GM23338 (cell line): ENCODE results near the gene NPEPPS. TPM values are rescaled to one million over a fixed set of nuclear protein-coding genes. Genes with fewer than 3 reads are reported as not detected.

Source experiments
- ATAC-seq: fragments of 200-7000 bp; cut with Tn5 transposase; 3 replicates; pipeline ENCODE4 v1.9.1; 2020
- DNase-seq: peaks from one replicate; pipeline ENCODE4 v3.0.0-alpha.2; 2015; ENCODE audit warnings: low spot score
- H2AFZ ChIP-seq: fragments of 200-600 bp; sonication (generic); 2 replicates; pipeline ENCODE4 v1.8.0; 2016; ENCODE audit warnings: antibody characterized with exemption, mild to moderate bottlenecking, moderate library complexity
- H3F3A ChIP-seq: fragments of 200-600 bp; sonication (generic); replicated peaks from 2 replicates; pipeline ENCODE4 v1.8.0; 2017; ENCODE audit warnings: antibody characterized with exemption, mixed run types, low read depth
- H3K27ac ChIP-seq: fragments of 200-600 bp; sonication (generic); 2 replicates; pipeline ENCODE4 v1.6.1; 2016; ENCODE audit warnings: low read depth
- H3K27me3 ChIP-seq: fragments of 200-600 bp; sonication (generic); 2 replicates; pipeline ENCODE4 v1.8.0; 2016; ENCODE audit warnings: mild to moderate bottlenecking, mixed run types, moderate library complexity; ENCODE audit not compliant: insufficient read depth
- H3K36me3 ChIP-seq: fragments of 200-600 bp; sonication (generic); 2 replicates; pipeline ENCODE4 v1.8.0; 2016; ENCODE audit warnings: mild to moderate bottlenecking; ENCODE audit not compliant: insufficient read depth
- H3K4me1 ChIP-seq: fragments of 200-600 bp; sonication (generic); 2 replicates; pipeline ENCODE4 v1.8.0; 2016; ENCODE audit warnings: mild to moderate bottlenecking, moderate library complexity; ENCODE audit not compliant: insufficient read depth
- H3K4me2 ChIP-seq: fragments of 200-600 bp; sonication (generic); 2 replicates; pipeline ENCODE4 v1.7.1; 2017; ENCODE audit warnings: mixed run types
- H3K4me3 ChIP-seq: fragments of 200-600 bp; sonication (generic); 2 replicates; pipeline ENCODE4 v1.6.1; 2016; ENCODE audit warnings: mixed run types
- H3K79me2 ChIP-seq: fragments of 200-600 bp; sonication (generic); replicated peaks from 2 replicates; pipeline ENCODE4 v1.8.0; 2017; ENCODE audit warnings: mild to moderate bottlenecking; ENCODE audit not compliant: insufficient read depth
- H3K9me2 ChIP-seq: fragments of 200-600 bp; sonication (generic); 2 replicates; pipeline ENCODE4 v1.8.0; 2017; ENCODE audit not compliant: insufficient read depth
- H4K20me1 ChIP-seq: fragments of 200-600 bp; sonication (generic); replicated peaks from 2 replicates; pipeline ENCODE4 v1.8.0; 2017; ENCODE audit warnings: mild to moderate bottlenecking; ENCODE audit not compliant: insufficient read depth
- H3K27ac Mint-ChIP-seq: 2 replicates; pipeline ENCODE4 v1.8.0; 2020; ENCODE audit warnings: inconsistent platforms, mild to moderate bottlenecking, moderate library complexity, mixed read lengths
- H3K27me3 Mint-ChIP-seq: 3 replicates; pipeline ENCODE4 v1.8.0; 2022; ENCODE audit warnings: low read depth, mild to moderate bottlenecking, moderate library complexity, mixed read lengths, inconsistent platforms; ENCODE audit not compliant: insufficient read depth, poor library complexity
- H3K36me3 Mint-ChIP-seq: 3 replicates; pipeline ENCODE4 v1.8.0; 2021; ENCODE audit warnings: low read depth, mild to moderate bottlenecking, inconsistent platforms, moderate library complexity, mixed read lengths
- H3K4me1 Mint-ChIP-seq: 3 replicates; pipeline ENCODE4 v1.8.0; 2020; ENCODE audit warnings: mild to moderate bottlenecking, inconsistent platforms, mixed read lengths
- H3K4me3 Mint-ChIP-seq: 3 replicates; pipeline ENCODE4 v1.8.0; 2021; ENCODE audit warnings: moderate library complexity, mild to moderate bottlenecking, inconsistent platforms, mixed read lengths
- H3K9me3 Mint-ChIP-seq: 3 replicates; pipeline ENCODE4 v1.8.0; 2020; ENCODE audit warnings: moderate library complexity, mild to moderate bottlenecking, inconsistent platforms, mixed read lengths
- CREB1 ChIP-seq: fragments of 250-450 bp; sonication (Bioruptor Pico); IDR thresholded peaks from 2 replicates; pipeline ENCODE4 v1.5.0; 2020; ENCODE audit warnings: low read depth, mild to moderate bottlenecking, moderate library complexity
- EZH2 ChIP-seq: fragments of 200-600 bp; sonication (generic); IDR thresholded peaks from one replicate; pipeline ENCODE4 v1.8.0; 2017; ENCODE audit warnings: antibody characterized with exemption, mild to moderate bottlenecking, low read depth; ENCODE audit not compliant: unreplicated experiment
- EZH2phosphoT487 ChIP-seq: fragments of 200-600 bp; sonication (generic); IDR thresholded peaks from one replicate; pipeline ENCODE4 v1.8.1; 2018; ENCODE audit warnings: antibody characterized with exemption; ENCODE audit not compliant: unreplicated experiment
- JUNB ChIP-seq: IDR thresholded peaks from one replicate; pipeline ENCODE4 v1.6.1; 2016; ENCODE audit warnings: antibody characterized with exemption; ENCODE audit not compliant: unreplicated experiment
- NANOG ChIP-seq: IDR thresholded peaks from 2 replicates; pipeline ENCODE4 v1.6.1; 2016; ENCODE audit warnings: antibody characterized with exemption, borderline replicate concordance
- STAT1 ChIP-seq: IDR thresholded peaks from one replicate; pipeline ENCODE4 v1.6.1; 2016; ENCODE audit warnings: antibody characterized with exemption; ENCODE audit not compliant: unreplicated experiment
- ZNF114 ChIP-seq: fragments of 250-450 bp; sonication (Bioruptor Pico); IDR thresholded peaks from 2 replicates; pipeline ENCODE4 v1.5.0; 2020; ENCODE audit warnings: mild to moderate bottlenecking, moderate library complexity
- ZNF331 ChIP-seq: fragments of 250-450 bp; sonication (Bioruptor Pico); IDR thresholded peaks from 2 replicates; pipeline ENCODE4 v1.5.0; 2020; ENCODE audit warnings: low read depth, mild to moderate bottlenecking, moderate library complexity
- polyA plus RNA-seq: library from polyadenylated mRNA; unstranded; fragments of >200 nt; fragmentation: Nextera tagmentation; extraction: Ambion mirVana; gene quantifications from 2 replicates; pipeline ENCODE4 v1.2.1, GENCODE V29; 2016
- total RNA-seq: library from RNA; depleted of rRNA; stranded (reverse); fragments of >200 nt; shearing (Covaris generic); gene quantifications from 2 replicates; pipeline ENCODE4 v1.2.3, GENCODE V29; 2014
- TF ChIP-seq, protein P1 (sequence below): IDR thresholded peaks from 2 replicates; pipeline ENCODE4 v1.6.1; 2016; ENCODE audit warnings: antibody characterized with exemption
- TF ChIP-seq, protein P2 (sequence below): IDR thresholded peaks from one replicate; pipeline ENCODE4 v1.6.1; 2018; ENCODE audit warnings: antibody characterized with exemption; ENCODE audit not compliant: unreplicated experiment
- TF ChIP-seq, protein P3 (sequence below), 2 experiments: fragments of 200-600 bp in 1 of 2; sonication (generic) in 1 of 2; conservative IDR thresholded peaks; 2 replicates each; pipeline versions ENCODE4 v1.5.1 to v1.6.1; 2016 to 2017; ENCODE audit warnings: antibody characterized with exemption in 2 of 2, low read depth in 2 of 2, mild to moderate bottlenecking in 2 of 2, moderate library complexity in 1 of 2
- TF ChIP-seq, protein P4 (sequence below): fragments of 250-450 bp; sonication (Bioruptor Pico); IDR thresholded peaks from 2 replicates; pipeline ENCODE4 v1.5.0; 2020; ENCODE audit warnings: mild to moderate bottlenecking, moderate library complexity

Gene NPEPPS
- total and polyA plus RNA-seq, 2 experiments from 2014 or later, result 91.5 to 113 TPM

DNA sequence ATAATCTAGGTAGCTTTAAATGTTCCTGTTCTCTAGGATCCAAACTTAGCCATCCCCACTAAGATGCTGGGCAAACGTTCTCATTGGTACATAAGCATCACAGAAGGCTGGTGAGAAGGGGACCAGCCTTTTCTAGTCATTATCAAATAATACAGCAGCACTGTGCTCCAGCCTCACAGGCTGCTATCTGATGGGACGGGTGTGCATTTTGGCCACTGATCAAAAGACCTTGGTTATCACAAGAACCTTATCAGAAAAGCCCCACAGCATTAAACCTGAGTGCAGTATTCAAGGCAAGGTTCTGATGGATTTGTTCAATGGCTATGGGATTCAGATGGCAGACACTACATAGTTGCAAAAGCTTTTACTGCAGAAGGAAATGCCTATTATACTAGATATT, 99.7 kb downstream of the NPEPPS start (continued):
- TF ChIP-seq, protein P1, sequence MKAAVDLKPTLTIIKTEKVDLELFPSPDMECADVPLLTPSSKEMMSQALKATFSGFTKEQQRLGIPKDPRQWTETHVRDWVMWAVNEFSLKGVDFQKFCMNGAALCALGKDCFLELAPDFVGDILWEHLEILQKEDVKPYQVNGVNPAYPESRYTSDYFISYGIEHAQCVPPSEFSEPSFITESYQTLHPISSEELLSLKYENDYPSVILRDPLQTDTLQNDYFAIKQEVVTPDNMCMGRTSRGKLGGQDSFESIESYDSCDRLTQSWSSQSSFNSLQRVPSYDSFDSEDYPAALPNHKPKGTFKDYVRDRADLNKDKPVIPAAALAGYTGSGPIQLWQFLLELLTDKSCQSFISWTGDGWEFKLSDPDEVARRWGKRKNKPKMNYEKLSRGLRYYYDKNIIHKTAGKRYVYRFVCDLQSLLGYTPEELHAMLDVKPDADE, result no peak

DNA sequence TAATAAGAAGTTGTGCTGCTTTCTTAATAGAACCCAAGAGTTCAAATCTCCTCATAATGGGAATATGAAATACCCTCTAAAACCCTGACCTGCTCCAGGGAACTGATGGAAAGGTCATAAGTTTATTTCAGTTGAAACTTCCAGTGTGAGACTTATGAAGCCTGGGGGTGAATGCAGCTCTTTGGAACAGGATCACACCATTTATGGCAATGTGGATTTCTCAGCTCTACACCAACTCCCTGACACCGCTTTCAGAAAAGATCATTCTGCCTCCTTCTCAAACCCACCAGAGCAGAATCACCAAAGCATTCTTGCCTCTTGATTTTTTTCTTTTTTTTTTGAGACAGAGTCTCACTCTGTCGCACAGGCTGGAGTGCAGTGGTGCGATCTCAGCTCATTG, 102.1 kb downstream of the NPEPPS start:
- H2AFZ ChIP-seq, result no peak overlapping the region
- H3K36me3 ChIP-seq, result no peaks in the 10 kb centered on the region
- no peaks in the 10 kb centered on the region for H3K79me2 ChIP-seq
- Mint-ChIP-seq H3K27me3 (peaks cover 6% of the 10 kb centered on the region), H3K27ac (no peak overlapping the region), H3K36me3 (peaks cover 7% of the 10 kb centered on the region; the same call in 2 of the 3 replicates), H3K4me1 (no peaks in the 10 kb centered on the region), H3K4me3 (no peak overlapping the region), H3K9me3 (no peaks in the 10 kb centered on the region)
- no peaks in the 10 kb centered on the region; the same call in 1 of the 2 replicates for H4K20me1 ChIP-seq
- DNase-seq, result no peak
- no peak overlapping the region for H3K27ac ChIP-seq
- H3K4me1 ChIP-seq, result no peaks in the 10 kb centered on the region
- H3K9me2 ChIP-seq, result no peaks in the 10 kb centered on the region
- no peak overlapping the region for H3K4me2 ChIP-seq
- no peak for ATAC-seq
- no peak overlapping the region for H3K4me3 ChIP-seq
- no peaks in the 10 kb centered on the region for H3F3A ChIP-seq
- no peaks in the 10 kb centered on the region for H3K27me3 ChIP-seq
- TF ChIP-seq, protein P2, sequence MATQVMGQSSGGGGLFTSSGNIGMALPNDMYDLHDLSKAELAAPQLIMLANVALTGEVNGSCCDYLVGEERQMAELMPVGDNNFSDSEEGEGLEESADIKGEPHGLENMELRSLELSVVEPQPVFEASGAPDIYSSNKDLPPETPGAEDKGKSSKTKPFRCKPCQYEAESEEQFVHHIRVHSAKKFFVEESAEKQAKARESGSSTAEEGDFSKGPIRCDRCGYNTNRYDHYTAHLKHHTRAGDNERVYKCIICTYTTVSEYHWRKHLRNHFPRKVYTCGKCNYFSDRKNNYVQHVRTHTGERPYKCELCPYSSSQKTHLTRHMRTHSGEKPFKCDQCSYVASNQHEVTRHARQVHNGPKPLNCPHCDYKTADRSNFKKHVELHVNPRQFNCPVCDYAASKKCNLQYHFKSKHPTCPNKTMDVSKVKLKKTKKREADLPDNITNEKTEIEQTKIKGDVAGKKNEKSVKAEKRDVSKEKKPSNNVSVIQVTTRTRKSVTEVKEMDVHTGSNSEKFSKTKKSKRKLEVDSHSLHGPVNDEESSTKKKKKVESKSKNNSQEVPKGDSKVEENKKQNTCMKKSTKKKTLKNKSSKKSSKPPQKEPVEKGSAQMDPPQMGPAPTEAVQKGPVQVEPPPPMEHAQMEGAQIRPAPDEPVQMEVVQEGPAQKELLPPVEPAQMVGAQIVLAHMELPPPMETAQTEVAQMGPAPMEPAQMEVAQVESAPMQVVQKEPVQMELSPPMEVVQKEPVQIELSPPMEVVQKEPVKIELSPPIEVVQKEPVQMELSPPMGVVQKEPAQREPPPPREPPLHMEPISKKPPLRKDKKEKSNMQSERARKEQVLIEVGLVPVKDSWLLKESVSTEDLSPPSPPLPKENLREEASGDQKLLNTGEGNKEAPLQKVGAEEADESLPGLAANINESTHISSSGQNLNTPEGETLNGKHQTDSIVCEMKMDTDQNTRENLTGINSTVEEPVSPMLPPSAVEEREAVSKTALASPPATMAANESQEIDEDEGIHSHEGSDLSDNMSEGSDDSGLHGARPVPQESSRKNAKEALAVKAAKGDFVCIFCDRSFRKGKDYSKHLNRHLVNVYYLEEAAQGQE, result no peak
- TF ChIP-seq ZNF331 (CRISPR knock-in tag), result no peak
- no peak for TF ChIP-seq STAT1
- TF ChIP-seq, protein P1, result no peak
- TF ChIP-seq EZH2phosphoT487, result no peak
- no peak for TF ChIP-seq NANOG
- no peak for TF ChIP-seq ZNF114
- TF ChIP-seq CREB1 (CRISPR knock-in tag), result no peak
- TF ChIP-seq, protein P3, sequence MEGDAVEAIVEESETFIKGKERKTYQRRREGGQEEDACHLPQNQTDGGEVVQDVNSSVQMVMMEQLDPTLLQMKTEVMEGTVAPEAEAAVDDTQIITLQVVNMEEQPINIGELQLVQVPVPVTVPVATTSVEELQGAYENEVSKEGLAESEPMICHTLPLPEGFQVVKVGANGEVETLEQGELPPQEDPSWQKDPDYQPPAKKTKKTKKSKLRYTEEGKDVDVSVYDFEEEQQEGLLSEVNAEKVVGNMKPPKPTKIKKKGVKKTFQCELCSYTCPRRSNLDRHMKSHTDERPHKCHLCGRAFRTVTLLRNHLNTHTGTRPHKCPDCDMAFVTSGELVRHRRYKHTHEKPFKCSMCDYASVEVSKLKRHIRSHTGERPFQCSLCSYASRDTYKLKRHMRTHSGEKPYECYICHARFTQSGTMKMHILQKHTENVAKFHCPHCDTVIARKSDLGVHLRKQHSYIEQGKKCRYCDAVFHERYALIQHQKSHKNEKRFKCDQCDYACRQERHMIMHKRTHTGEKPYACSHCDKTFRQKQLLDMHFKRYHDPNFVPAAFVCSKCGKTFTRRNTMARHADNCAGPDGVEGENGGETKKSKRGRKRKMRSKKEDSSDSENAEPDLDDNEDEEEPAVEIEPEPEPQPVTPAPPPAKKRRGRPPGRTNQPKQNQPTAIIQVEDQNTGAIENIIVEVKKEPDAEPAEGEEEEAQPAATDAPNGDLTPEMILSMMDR (conservative IDR thresholded peaks at IDR 0.05; ENCODE audit: low read depth in 2 of 2), result no peak
- TF ChIP-seq EZH2, result no peak
- no peak for TF ChIP-seq JUNB
- TF ChIP-seq, protein P4, sequence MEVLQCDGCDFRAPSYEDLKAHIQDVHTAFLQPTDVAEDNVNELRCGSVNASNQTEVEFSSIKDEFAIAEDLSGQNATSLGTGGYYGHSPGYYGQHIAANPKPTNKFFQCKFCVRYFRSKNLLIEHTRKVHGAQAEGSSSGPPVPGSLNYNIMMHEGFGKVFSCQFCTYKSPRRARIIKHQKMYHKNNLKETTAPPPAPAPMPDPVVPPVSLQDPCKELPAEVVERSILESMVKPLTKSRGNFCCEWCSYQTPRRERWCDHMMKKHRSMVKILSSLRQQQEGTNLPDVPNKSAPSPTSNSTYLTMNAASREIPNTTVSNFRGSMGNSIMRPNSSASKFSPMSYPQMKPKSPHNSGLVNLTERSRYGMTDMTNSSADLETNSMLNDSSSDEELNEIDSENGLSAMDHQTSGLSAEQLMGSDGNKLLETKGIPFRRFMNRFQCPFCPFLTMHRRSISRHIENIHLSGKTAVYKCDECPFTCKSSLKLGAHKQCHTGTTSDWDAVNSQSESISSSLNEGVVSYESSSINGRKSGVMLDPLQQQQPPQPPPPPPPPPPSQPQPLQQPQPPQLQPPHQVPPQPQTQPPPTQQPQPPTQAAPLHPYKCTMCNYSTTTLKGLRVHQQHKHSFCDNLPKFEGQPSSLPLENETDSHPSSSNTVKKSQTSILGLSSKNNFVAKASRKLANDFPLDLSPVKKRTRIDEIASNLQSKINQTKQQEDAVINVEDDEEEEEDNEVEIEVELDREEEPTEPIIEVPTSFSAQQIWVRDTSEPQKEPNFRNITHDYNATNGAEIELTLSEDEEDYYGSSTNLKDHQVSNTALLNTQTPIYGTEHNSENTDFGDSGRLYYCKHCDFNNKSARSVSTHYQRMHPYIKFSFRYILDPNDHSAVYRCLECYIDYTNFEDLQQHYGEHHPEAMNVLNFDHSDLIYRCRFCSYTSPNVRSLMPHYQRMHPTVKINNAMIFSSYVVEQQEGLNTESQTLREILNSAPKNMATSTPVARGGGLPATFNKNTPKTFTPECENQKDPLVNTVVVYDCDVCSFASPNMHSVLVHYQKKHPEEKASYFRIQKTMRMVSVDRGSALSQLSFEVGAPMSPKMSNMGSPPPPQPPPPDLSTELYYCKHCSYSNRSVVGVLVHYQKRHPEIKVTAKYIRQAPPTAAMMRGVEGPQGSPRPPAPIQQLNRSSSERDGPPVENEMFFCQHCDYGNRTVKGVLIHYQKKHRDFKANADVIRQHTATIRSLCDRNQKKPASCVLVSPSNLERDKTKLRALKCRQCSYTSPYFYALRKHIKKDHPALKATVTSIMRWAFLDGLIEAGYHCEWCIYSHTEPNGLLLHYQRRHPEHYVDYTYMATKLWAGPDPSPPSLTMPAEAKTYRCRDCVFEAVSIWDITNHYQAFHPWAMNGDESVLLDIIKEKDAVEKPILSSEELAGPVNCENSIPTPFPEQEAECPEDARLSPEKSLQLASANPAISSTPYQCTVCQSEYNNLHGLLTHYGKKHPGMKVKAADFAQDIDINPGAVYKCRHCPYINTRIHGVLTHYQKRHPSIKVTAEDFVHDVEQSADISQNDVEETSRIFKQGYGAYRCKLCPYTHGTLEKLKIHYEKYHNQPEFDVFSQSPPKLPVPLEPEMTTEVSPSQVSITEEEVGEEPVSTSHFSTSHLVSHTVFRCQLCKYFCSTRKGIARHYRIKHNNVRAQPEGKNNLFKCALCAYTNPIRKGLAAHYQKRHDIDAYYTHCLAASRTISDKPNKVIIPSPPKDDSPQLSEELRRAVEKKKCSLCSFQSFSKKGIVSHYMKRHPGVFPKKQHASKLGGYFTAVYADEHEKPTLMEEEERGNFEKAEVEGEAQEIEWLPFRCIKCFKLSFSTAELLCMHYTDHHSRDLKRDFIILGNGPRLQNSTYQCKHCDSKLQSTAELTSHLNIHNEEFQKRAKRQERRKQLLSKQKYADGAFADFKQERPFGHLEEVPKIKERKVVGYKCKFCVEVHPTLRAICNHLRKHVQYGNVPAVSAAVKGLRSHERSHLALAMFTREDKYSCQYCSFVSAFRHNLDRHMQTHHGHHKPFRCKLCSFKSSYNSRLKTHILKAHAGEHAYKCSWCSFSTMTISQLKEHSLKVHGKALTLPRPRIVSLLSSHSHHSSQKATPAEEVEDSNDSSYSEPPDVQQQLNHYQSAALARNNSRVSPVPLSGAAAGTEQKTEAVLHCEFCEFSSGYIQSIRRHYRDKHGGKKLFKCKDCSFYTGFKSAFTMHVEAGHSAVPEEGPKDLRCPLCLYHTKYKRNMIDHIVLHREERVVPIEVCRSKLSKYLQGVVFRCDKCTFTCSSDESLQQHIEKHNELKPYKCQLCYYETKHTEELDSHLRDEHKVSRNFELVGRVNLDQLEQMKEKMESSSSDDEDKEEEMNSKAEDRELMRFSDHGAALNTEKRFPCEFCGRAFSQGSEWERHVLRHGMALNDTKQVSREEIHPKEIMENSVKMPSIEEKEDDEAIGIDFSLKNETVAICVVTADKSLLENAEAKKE (CRISPR knock-in tag), result no peak
